Stimulated activated CD4-positive, alpha-beta T cell treated with anti-CD3 and anti-CD28 coated beads, Interleukin-4, amount 100 ng/mL, for 48 hours (primary cell): Measurements from ENCODE around the gene ELOVL1.
"Not testable (repeated sequence)": the region's sequence is repeated elsewhere in the genome, so short reads cannot be mapped to it uniquely, and the experiment has no call there.

Source experiments
- DNase-seq, 2 donors: peaks; one replicate each; pipeline ENCODE4 v3.0.0-alpha.2; 2020; ENCODE audit warnings: low read depth in 2 of 2

The ELOVL1 gene

DNA sequence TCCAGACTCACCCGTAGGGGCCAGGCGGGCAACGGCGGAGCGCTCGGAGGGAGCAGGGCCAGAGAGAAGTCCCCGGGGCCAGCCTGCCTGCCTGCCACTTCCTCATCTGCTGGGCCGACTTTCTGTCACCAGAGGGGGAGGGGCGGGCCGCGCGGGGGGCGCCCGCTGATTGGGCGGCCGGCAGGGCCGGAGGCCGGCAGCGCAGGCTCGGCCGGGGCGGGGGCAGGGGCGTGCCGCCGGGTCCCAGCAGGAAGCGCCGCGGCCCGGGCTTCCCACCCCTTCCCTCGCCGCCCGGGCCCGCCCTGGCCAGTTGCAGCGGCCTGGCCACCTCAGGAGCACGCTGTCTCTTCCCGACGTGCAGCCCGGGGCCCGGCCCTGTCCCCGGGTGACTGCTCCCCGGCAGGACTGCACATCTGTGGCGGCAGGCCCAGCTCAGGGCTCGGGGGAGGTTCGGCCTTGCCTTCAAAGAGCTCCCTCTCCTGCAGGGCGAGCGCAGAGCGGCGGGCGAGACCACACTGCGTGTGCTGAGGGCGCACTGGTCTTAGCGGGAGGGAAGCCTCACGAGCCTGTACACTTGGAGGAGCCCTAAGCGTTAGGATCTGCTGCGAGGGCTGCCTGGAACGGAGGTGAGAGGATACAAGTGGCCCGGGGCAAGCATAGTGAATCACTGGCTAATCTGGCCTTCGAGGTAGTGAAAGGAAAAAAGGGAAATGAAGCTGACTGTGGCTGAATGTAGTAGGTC, at the start of gene ELOVL1:
ELOVL1 (minus strand) TSS at position 108 of the 742 bp plus-strand sequence. CDS start 2,402 bp downstream, outside the sequence.
- peak; percentile 84 to 91 for DNase-seq

DNA sequence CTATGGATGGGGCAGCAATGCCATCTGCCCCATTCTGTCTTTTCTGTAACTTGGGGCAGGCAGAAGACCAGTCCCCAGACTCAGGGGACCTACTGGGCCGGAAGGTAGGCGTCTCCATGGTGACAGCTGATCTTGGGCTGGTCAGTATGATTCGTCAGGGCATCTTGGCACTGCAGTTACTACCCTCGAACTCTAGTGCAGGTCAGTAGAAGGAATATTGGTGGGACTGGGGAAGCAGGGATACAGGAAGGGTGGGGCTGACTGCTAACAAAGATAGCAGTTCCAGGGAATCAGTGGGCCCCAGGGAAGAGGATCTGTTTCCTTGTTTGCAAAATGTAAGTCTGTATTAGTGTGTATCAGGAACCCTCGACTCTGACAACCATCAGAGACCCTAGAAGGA, 48.1 kb upstream of the ELOVL1 start:
- DNase-seq, result no peak

DNA sequence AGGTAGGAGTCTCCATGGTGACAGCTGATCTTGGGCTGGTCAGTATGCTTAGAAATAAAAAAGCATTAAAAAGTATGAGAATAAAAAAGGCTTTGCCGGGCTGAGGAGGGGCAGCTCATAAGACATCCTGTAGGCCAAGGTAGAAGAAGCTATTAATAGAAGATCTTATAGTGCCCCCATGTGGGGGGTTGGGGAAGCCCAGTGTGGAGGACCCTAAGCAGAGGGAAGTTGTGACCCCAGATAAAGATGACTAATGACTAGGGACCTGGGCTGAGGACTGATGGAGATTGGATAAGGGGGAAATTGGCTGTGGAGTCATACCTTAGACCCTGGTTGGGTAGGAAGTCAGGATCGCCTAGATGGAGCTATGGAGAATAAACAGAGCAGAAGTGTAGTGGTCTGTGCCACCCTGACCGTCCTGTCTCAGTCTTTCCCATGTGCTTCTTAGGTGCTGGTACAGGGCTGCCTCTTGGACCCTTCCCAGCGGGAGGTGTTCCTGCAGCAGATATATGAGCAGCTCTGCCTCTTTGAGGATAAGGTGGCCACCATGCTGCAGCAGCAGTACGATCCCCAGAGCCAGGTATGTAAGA, 46.9 kb upstream of the ELOVL1 start:
- DNase-seq, result peak; percentile 31 to 46

DNA sequence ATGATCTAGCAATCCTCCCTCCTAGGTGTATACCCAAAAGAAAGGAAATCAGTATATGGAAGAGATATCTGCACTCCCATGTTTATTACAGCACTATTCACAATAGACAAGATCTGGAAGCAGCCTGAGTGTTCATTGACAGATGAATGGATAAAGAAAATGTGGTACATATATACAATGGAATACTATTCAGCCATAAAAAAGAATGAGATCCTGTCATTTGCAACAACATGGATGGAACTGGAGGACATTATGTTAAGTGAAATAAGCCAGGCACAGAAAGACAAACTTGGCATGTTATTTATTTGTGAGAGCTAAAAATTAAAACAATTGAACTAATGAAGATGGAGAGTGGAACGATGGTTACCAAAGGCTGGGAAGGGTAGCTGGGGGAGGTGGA, 45.6 kb upstream of the ELOVL1 start:
- not testable (repeated sequence) for DNase-seq

DNA sequence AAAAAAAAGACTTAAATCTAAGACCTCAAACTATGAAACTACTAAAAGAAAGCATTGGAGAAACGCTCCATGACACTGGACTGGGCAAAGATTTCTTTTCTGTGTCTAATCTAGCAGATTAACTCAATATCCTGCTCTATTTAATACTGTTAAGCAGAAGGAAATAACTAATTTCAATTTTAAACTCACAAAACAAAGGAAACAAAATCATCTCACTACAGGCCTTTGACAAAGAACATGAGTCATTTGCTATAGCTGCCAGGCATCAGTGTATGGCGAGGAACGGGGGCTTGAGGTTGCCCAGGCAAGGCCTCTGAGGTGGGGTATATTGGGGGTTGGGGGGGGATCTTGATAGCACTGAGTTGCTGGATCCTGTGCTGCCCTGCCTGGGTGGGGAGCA, 42.8 kb upstream of the ELOVL1 start:
- DNase-seq, result no peak

DNA sequence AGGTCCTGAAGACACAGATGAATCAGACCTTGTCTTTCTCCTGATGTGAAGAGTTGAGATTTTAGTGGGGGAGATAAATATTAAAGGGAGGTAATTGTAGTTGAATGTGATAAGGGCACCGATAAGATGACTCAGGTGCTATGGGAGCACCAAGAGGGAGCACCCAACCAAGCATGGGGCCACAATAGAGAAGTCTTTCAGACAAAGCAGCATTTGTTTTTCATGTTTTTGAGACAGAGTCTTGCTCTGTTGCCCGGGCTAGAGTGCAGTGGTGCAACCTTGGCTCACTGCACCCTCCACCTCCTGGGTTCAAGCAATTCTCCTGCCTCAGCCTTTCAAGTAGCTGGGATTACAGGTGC, 38.0 kb upstream of the ELOVL1 start:
- DNase-seq, result no peak

DNA sequence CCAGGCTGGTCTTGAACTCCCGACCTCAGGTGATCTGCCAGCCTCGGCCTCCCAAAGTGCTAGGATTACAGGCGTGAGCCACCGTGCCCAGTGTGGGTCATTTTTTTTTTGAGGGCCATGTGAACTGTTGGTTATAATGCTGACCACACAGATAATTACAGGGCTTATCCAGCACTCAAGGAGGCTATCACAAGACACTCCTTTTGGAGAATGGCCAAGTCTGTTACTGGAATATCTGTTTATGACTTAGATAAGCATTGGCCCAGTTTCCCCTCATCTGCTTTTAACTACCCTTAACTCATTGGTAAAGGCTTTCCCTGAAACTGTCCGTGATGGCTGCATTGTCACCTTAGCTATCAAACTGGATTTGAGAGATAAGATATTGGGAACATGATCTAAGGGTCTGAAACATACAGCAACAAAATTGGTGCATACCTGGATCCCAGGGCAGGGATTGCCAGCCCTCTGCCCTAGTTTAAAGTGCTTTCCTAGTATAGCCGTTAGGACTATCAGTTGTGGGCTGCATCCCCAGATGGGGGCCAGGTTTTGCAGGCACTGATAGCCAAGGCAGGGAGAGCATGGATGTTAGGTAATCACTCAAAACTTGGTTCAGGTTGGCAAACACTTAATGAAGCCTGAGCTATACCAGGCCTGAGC, 37.5 kb upstream of the ELOVL1 start:
- DNase-seq, result no peak

DNA sequence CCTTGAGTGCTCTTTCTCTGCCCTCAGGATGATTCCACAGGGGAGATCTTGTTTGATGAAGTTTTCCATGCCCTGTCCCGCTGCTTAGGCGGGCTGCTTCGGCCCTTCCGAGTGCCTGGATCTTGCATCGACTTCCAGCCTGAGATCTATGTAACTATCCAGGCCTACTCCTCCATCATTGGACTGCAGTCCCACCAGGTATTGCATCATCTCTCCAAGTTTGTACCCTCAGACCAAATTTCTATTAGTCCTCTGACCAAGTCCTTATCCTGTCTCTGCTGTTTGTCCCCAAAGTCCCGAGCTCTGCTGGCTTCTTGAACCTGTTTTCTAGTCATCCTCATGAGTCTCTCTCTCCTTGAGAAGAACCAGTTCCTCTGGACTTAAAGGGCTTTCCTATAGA, 36.5 kb upstream of the ELOVL1 start:
- no peak for DNase-seq

DNA sequence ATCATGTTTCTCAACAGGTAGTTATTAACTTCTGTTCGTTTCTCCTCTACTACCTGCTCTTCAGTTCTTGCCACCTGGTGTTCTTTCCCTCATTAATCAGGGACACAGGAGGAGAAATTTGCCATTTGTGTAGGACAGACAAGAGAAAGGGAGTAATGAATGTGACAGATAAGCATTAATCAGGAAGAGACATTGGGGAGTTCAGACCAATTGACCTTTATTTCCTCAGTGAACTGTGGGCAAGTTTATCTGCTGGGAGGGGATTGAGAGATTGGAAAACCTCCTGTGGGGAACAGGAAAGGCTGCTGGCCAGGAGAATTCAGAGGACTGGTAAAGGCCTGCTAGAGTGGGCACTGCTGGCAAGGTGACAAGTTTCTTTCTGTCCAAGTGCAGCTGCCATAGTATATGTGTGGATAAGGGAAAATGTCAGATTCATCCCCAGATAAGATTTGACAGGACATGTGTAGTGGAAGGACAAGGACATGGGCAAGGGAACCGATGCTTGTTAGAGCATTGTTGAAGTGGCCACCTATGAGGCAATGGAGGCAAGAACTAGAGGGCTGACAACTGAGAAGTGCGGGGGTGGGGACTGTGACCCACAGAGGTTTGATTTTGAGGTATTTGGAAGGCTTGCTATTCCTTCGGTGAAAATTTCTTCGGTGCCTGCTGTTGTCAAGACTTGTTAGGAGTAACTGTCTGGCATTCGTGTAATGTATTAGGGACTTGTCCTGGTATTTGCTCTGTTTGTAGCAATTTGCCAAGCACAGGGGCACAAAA, 34.5 kb upstream of the ELOVL1 start:
- DNase-seq, result no peak

DNA sequence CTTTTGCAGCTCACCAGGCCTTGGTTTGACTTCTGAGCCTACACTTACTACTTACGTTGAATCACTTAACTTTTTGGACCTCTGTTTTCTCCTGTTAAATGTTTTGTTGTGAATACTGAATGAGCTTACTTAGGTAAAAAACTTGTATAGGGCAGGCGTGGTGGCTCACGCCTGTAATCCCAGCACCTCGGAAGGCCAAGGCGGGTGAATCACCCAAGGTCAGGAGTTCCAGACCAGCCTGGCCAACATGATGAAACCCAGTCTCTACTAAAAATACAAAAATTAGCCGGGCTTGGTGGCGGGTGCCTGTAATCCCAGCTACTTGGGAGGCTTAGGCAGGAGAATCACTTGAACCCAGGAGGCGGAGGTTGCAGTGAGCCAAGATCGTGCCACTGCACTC, 32.6 kb upstream of the ELOVL1 start:
- not testable (repeated sequence) for DNase-seq

DNA sequence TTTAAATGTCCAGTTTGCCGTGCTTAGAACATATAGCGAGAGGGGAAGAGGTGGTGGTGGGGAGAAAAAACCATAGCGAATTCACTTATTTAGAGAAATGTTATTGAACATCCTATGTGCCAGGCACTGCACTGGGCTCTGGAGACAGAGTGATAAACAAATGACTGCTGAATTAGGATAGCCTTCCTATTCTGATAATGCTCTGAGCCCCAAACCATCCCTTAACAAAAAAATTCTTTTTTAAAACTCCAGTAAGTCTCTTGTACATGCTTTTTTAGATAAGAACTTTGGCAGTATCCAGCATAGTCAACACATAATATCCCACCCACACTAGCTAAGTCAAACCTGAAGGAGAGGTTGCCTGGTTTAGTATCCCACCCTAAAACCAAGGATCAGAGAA, 30.4 kb upstream of the ELOVL1 start:
- no peak for DNase-seq

DNA sequence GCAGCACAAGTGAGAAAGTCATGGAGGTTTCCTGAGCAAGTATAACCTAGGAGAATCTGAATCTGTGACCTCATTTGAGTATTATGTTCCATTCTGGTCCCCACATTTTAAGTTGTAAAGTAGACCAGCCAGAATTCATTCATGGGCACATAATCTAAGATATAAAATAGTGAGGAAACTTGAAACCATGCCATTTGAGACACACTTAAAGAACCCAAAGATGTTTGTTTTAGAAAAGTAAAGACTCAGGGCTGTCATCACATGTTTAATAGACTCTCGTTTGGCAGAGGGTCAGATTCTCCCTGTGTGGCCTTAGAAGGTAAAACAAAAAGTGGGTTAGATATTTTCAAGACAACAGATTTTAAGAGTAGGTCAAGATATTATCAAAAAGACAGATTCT, 28.2 kb upstream of the ELOVL1 start:
- no peak for DNase-seq

DNA sequence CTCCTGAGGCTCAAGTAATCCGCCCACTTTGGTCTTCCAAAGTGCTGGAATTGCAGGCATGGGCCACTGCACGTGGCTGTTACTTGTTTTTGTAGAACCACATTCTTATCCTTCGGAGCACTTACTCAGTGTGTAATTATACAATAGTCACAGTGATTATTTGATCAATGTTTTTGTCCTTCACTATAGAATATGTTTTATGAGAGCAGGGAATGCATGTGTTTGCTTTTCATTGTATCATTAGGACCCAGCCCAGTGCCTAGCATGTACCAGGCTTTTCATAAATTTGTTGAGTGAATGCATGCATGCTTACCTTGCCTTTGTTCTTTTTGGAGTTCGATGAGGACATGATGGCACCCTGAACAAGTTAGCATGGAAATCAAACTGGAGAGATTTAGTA, 27.7 kb upstream of the ELOVL1 start:
- DNase-seq, result no peak

DNA sequence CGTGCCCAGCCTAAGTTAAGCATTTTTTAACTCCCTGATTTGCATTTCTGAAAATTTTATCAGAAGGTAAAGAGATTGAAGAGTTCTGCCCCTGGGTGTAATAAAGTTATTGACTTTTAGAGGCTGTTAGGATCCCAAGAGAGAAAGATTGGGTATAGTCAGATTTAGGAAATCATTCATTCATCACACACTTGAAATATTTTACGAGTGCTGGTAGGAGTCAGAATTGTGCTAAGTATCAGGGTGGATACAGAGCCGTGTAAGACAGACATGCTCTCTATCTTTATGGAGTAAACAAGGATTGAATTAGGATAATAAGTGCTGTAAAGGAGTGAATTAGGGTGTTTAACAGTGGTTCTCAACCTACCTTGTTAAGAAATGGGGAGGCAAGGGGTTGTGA, 24.9 kb upstream of the ELOVL1 start:
- no peak for DNase-seq

DNA sequence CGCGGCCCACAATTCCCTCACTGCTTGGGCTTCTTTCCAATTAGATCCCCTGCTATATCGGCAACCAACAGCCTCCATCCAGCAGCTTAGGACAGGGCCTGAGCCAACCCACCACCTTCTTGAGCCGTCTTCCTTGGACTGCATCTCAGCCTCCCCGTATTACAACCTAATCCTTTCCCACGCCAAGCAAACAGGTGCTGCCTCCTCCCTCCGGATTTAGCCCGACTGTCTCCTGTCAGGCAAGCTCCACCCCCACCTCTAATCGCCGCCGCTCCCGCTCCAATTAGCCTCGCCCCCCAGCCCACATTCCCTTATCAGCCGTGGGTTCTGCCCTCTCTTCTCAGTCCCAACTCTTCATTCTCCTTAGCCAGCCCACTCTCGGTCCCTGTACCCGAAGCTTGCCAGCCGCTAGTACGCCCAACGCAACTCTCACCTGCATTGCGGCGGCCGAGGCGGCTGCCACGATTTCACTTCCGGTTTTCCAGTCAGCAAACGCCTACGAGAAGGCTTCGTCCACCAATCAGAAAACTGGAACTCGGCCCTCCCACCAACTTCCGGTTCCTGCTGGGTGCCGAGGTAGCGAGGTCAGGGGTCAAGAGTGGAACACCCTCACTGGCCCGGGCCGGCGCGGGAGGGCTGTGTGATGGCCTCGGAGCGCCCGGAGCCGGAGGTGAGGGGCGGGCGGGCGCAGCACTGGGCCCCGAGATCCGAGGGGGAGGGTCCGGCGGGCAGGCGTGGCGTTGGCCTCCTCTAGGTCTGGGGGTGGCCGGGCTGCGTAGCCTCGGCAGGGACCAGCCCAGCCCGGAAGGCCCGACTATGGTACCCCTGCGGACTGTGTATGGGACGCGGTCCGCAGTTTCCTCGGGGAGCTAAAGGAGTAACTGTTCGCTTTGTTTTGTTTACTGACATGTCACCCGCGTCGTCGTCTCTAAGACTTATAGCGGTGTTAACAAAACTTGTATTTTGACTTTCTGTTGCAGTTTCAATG, 21.8 kb upstream of the ELOVL1 start, which contains the start of the genes MED8 and SZT2:
MED8 (minus strand) TSS at position 475 of the 988 bp plus-strand sequence; CDS start at position 439, 36 bp downstream.
SZT2 (plus strand) TSS at position 574 of the 988 bp plus-strand sequence; CDS start at position 644, 70 bp downstream.
- peak; percentile 86 to 90 for DNase-seq

DNA sequence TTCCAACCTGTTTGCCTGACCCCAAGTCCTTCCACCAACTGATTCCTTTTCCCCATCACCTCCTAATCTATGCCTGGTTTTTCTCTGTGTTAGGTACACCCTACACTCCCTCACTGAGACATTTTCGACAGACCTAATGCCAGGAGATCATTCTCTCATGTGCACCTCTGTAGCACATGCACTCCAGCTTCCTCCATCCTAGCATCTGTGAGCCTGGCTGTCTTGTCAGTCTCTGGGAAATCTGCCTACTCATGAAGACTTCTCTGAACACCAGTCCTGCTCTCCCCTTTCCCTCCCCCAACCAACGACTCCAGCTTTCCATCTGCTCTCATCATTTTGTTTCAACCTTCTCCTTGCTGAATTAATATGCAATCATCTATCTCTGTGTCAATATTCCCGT, 20.8 kb upstream of the ELOVL1 start:
- no peak for DNase-seq

DNA sequence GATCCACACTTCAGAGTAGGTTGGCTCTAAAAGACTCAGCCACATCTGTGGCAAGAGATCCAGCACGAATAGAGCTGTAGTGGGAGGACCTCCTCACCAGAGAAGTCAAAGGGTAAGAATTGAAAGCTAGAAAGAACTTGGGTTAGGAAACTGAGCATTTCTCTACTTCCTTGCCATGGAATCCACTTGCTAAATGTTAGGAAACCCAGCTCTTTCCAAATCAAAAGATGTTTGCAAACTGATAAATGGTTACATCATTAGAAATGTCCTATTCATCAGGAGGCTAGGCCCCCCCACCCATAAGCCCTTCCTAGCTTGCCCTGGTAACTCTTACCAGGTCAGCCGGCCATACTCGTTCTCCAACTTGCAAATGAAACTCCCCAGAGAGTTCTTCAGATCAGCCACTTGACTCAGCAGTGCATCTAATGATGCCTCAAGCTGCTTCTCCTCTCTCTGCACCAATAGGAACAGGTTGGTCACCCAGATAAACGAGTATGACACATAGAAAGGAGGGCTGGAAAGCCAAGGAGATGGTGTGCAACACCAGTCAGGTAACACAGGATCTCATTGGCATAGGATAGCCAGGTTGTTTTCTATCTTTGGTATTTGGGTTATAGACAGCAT, 20.3 kb upstream of the ELOVL1 start:
- no peak for DNase-seq

DNA sequence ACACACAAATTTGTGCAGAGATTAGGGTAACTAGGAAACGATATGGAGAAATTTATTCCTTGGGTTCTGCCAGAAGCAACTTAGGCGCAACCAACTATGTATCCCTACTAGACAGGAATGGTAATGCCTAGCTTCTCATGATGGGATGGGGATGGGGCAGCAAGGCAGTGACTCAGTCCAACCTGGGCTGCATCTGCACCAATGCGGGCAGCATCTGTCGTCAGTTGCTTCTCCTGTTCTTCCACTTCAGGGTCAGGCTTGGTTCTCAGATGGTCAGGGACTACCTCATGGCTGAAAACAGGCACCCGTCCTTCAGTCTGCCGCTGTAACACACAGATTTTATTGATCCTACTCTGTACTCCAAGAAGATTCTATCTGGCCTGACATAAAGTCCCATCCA, 18.9 kb upstream of the ELOVL1 start:
- no peak for DNase-seq

DNA sequence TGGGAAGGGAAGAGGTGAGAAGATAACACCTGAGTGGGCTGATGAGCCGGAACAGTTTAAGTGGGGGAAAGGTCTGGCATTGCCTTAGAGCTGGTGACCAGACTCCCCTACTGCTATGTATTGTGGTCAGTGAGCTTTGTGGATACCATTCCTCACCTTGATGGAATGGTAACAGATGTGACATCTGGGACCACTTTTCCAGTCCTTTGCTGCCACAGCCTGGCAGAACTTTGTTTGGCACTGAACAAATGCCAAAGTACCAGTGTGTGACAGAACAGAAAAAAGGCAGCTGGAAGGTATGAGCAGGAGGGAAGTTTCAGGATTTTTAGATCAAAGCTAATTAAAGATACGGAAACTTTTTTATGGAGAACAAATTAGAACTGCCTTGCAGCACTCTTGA, 15.6 kb upstream of the ELOVL1 start:
- no peak for DNase-seq

DNA sequence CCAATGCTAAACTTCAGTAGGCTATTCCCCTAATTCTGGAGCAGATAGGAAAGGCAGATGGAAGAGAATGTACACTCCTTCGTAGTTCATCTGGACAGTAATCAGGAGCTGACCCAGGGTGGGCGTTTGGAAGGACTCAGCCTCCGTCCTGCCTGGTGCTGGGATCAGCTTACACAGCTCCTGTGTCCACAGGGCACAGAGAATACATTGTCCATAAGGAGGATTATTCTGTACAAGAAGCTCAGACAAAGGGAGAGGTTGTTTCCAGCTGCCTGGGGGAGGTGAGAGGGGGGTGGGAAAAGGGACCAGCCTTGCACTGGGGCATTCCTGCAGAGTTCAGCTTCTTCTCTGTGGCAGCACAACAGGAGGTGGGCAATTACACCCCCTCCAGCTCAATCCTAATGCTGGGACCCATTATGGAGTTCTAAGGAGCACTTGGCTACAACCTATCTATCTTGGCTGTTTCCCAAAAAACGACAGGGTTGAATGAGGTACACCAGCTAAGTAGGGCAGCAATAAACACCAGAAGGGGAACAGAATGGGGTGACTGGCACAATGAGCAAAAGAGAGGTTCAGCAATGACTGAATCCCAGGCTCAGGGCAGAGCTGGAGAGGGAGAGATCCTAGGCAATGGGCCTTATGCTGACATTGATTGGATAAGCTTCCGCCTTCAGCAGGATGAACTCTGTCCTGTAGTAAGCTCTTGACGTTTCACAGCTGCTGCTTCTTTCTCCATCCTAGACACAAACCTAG, 14.4 kb upstream of the ELOVL1 start:
- DNase-seq, result no peak
